ENCODE measurements around the gene OXNAD1.

Gene OXNAD1

DNA sequence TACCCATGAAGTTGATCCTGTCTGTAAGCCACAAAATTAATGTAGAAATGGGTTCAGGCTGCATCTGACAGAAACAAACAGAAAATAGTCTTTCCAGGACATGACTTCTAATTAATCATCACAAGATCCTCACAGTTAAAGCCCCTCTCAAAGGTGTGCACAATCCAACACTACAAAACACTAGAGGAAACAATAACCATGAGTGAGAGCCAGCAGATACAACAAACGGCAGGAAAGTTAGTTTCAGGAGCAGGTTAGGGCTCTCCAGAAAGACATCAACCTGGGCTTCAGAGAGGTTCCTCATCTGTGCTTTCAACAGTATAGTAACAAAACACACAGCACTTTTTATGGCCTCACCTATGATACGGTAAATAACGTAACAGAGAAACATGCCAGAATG lies 43.0 kb upstream of the OXNAD1 start:
- no CpG with 5 or more reads among the region's 3 CpGs for WGBS, 2 donors (ENCODE audit: extremely low coverage in 2 of 2, insufficient read length in 2 of 2, insufficient replicate concordance in 1 of 2)

DNA sequence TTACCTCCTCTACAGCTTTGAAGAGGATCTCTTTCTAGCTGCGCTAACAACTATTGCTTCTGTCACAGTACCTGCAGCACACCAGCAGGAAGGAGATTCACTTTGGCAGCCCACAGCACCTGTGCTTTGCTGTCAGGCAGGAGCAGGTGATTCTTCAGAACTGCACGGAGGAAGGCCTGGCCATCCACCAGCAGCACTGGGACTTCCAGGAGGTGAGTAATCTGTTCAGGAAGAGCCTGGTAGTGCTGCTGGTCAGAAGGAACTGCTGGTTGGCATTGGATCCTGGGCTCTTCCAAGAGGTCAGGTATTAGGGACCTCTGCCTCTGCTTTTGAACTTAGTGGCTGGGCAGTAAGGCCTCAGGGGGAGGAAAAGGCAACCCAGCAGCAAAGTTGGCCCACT lies 42.5 kb upstream of the OXNAD1 start:
- Histone ChIP-seq H3K18ac (ENCODE audit: low read length) (no peak overlapping the region), H2BK12ac (ENCODE audit: low read length) (no peak overlapping the region), H3K79me1 (ENCODE audit: low read depth, low read length) (no peaks in the 10 kb centered on the region), H2BK120ac (ENCODE audit: low read depth, low read length) (no peak overlapping the region), H3K9ac (ENCODE audit: low read depth, low read length, poor library complexity) (no peak overlapping the region), H3K4ac (ENCODE audit: low read length) (no peak overlapping the region), H3K9me3 (replicated peaks in 1 of 2; ENCODE audit: control insufficient read depth in 2 of 2, insufficient read depth in 1 of 2, low read depth in 1 of 2, low read length in 2 of 2) (no peaks in the 10 kb centered on the region), H2AK5ac (ENCODE audit: low read depth, low read length) (no peak overlapping the region), H4K91ac (ENCODE audit: low read depth, low read length, poor library complexity) (no peak overlapping the region), H3K27me3 (ENCODE audit: control insufficient read depth in 3 of 3, insufficient read depth in 3 of 3, low read depth in 1 of 3, low read length in 3 of 3) (peaks cover 0 to 3% (median 0%) of the 10 kb centered on the region in 3 experiments), H3K4me3 (ENCODE audit: low read length in 2 of 2) (no peak overlapping the region), H3K36me3 (replicated peaks in 1 of 2; ENCODE audit: control insufficient read depth in 2 of 2, insufficient read depth in 2 of 2, low read length in 2 of 2) (no peaks in the 10 kb centered on the region), H3K4me1 (ENCODE audit: control insufficient read depth in 2 of 2, insufficient read depth in 1 of 2, low read depth in 1 of 2, low read length in 2 of 2) (peaks cover 0 to 1% of the 10 kb centered on the region in 2 donors), H4K8ac (ENCODE audit: low read depth, low read length) (no peak overlapping the region), H3K23ac (ENCODE audit: low read depth, low read length, poor library complexity) (no peak overlapping the region), H2BK15ac (ENCODE audit: low read length) (no peak overlapping the region), H3K14ac (ENCODE audit: low read length) (no peak overlapping the region), H3K27ac (replicated peaks; ENCODE audit: low read length) (no peak overlapping the region), H2AFZ (ENCODE audit: low read length) (no peak overlapping the region), H2BK5ac (ENCODE audit: low read length) (no peak overlapping the region), H3K4me2 (ENCODE audit: insufficient read depth, low read length, poor library complexity, severe bottlenecking) (no peak overlapping the region)
- DNase-seq (ENCODE audit: low spot score) = no peak
- no CpG with 5 or more reads among the region's 2 CpGs for WGBS, 2 donors (ENCODE audit: extremely low coverage in 2 of 2, insufficient read length in 2 of 2, insufficient replicate concordance in 1 of 2)

More for the DNA sequence above, 43.0 kb upstream of the OXNAD1 start:
- H2AFZ ChIP-seq (ENCODE audit: low read length) = no peak overlapping the region
- no peaks in the 10 kb centered on the region for H3K9me3 ChIP-seq (replicated peaks in 1 of 2; ENCODE audit: control insufficient read depth in 2 of 2, insufficient read depth in 1 of 2, low read depth in 1 of 2, low read length in 2 of 2)
- H3K27me3 ChIP-seq (ENCODE audit: control insufficient read depth in 3 of 3, insufficient read depth in 3 of 3, low read depth in 1 of 3, low read length in 3 of 3) = peaks cover 0 to 3% (median 0%) of the 10 kb centered on the region in 3 experiments
- H3K18ac ChIP-seq (ENCODE audit: low read length) = no peak overlapping the region
- no peak overlapping the region for H2AK5ac ChIP-seq (ENCODE audit: low read depth, low read length)
- DNase-seq (ENCODE audit: low spot score) = no peak
- no peak overlapping the region for H4K91ac ChIP-seq (ENCODE audit: low read depth, low read length, poor library complexity)
- H3K9ac ChIP-seq (ENCODE audit: low read depth, low read length, poor library complexity) = no peak overlapping the region
- H2BK120ac ChIP-seq (ENCODE audit: low read depth, low read length) = no peak overlapping the region
- no peaks in the 10 kb centered on the region for H3K36me3 ChIP-seq (replicated peaks in 1 of 2; ENCODE audit: control insufficient read depth in 2 of 2, insufficient read depth in 2 of 2, low read length in 2 of 2)
- no peak overlapping the region for H3K14ac ChIP-seq (ENCODE audit: low read length)
- H3K79me1 ChIP-seq (ENCODE audit: low read depth, low read length) = no peaks in the 10 kb centered on the region
- H3K23ac ChIP-seq (ENCODE audit: low read depth, low read length, poor library complexity) = no peak overlapping the region
- no peak overlapping the region for H3K4me2 ChIP-seq (ENCODE audit: insufficient read depth, low read length, poor library complexity, severe bottlenecking)
- H4K8ac ChIP-seq (ENCODE audit: low read depth, low read length) = no peak overlapping the region
- no peak overlapping the region for H2BK5ac ChIP-seq (ENCODE audit: low read length)
- H2BK12ac ChIP-seq (ENCODE audit: low read length) = no peak overlapping the region
- H3K27ac ChIP-seq (replicated peaks; ENCODE audit: low read length) = no peak overlapping the region
- H2BK15ac ChIP-seq (ENCODE audit: low read length) = no peak overlapping the region
- no peaks in the 10 kb centered on the region for H3K4me1 ChIP-seq (ENCODE audit: control insufficient read depth in 2 of 2, insufficient read depth in 1 of 2, low read depth in 1 of 2, low read length in 2 of 2)
- H3K4ac ChIP-seq (ENCODE audit: low read length) = no peak overlapping the region
- H3K4me3 ChIP-seq (ENCODE audit: low read length in 2 of 2) = no peak overlapping the region

DNA sequence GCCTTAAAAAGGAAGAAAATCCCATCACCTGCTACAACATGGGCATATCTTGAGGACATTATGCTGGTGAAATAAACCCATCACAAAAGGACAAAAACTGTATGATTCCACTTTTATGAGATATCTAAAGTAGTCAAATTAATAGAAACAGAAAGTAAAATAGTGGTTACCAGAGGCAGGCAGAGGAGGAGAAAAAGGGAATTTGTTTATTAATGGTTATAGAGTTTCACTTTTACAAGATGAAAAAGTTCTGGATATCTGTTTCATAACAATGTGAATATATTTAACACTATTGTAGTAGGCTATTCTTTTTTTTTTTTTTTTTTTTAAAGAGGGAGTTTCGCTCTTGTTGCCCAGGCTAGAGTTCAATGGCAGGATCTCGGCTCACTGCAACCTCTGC lies 40.7 kb upstream of the OXNAD1 start:
- no peak for DNase-seq (ENCODE audit: low spot score)
- H3K79me1 ChIP-seq (ENCODE audit: low read depth, low read length) = no peaks in the 10 kb centered on the region

DNA sequence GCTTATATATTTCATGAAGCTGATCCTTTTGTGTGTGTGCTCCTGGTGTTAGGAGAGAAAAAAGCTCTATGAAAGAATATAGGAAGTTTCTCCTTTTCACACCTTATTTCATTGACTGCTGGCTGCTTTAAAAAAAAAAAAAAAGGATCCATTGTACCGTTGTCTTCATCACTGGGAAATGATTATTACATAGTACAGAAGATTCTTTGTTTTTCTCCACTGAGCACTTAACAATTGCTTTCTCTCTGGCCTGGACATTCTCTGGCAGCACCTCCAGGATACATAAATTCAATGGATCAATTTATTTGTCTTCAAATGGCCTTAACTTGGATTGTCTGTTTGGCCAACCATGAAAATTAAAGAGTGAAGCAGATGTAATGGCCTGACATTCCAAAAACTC lies 37.4 kb upstream of the OXNAD1 start:
- H3K4me1 ChIP-seq (ENCODE audit: control insufficient read depth in 2 of 2, insufficient read depth in 1 of 2, low read depth in 1 of 2, low read length in 2 of 2) = peaks cover 0 to 1% of the 10 kb centered on the region in 2 donors
- no peak overlapping the region for H3K27ac ChIP-seq (replicated peaks; ENCODE audit: low read length)
- no peaks in the 10 kb centered on the region for H3K79me1 ChIP-seq (ENCODE audit: low read depth, low read length)
- no peak overlapping the region for H2BK120ac ChIP-seq (ENCODE audit: low read depth, low read length)
- H2AFZ ChIP-seq (ENCODE audit: low read length) = no peak overlapping the region
- DNase-seq (ENCODE audit: low spot score) = no peak
- no peak overlapping the region for H2AK5ac ChIP-seq (ENCODE audit: low read depth, low read length)
- H4K8ac ChIP-seq (ENCODE audit: low read depth, low read length) = no peak overlapping the region
- no peak overlapping the region for H3K4ac ChIP-seq (ENCODE audit: low read length)
- no peaks in the 10 kb centered on the region for H3K9me3 ChIP-seq (replicated peaks in 1 of 2; ENCODE audit: control insufficient read depth in 2 of 2, insufficient read depth in 1 of 2, low read depth in 1 of 2, low read length in 2 of 2)
- no peak overlapping the region for H3K23ac ChIP-seq (ENCODE audit: low read depth, low read length, poor library complexity)
- H2BK12ac ChIP-seq (ENCODE audit: low read length) = no peak overlapping the region
- H3K27me3 ChIP-seq (ENCODE audit: control insufficient read depth in 3 of 3, insufficient read depth in 3 of 3, low read depth in 1 of 3, low read length in 3 of 3) = no peaks in the 10 kb centered on the region
- no peak overlapping the region for H2BK15ac ChIP-seq (ENCODE audit: low read length)
- H3K9ac ChIP-seq (ENCODE audit: low read depth, low read length, poor library complexity) = no peak overlapping the region
- no peaks in the 10 kb centered on the region for H3K36me3 ChIP-seq (replicated peaks in 1 of 2; ENCODE audit: control insufficient read depth in 2 of 2, insufficient read depth in 2 of 2, low read length in 2 of 2)
- H3K4me3 ChIP-seq (ENCODE audit: low read length in 2 of 2) = no peak overlapping the region
- WGBS, 2 donors (ENCODE audit: extremely low coverage in 2 of 2, insufficient read length in 2 of 2, insufficient replicate concordance in 1 of 2) = no CpG with 5 or more reads among the region's 1 CpG
- H3K18ac ChIP-seq (ENCODE audit: low read length) = no peak overlapping the region
- H2BK5ac ChIP-seq (ENCODE audit: low read length) = no peak overlapping the region
- H3K14ac ChIP-seq (ENCODE audit: low read length) = no peak overlapping the region
- H3K4me2 ChIP-seq (ENCODE audit: insufficient read depth, low read length, poor library complexity, severe bottlenecking) = no peak overlapping the region
- no peak overlapping the region for H4K91ac ChIP-seq (ENCODE audit: low read depth, low read length, poor library complexity)

More for the DNA sequence above, 40.7 kb upstream of the OXNAD1 start:
- Histone ChIP-seq H2BK5ac (ENCODE audit: low read length) (no peak overlapping the region), H4K91ac (ENCODE audit: low read depth, low read length, poor library complexity) (no peak overlapping the region), H3K18ac (ENCODE audit: low read length) (no peak overlapping the region), H3K23ac (ENCODE audit: low read depth, low read length, poor library complexity) (no peak overlapping the region), H3K4ac (ENCODE audit: low read length) (no peak overlapping the region), H2AK5ac (ENCODE audit: low read depth, low read length) (no peak overlapping the region), H3K9ac (ENCODE audit: low read depth, low read length, poor library complexity) (no peak overlapping the region), H3K4me2 (ENCODE audit: insufficient read depth, low read length, poor library complexity, severe bottlenecking) (no peak overlapping the region), H2BK15ac (ENCODE audit: low read length) (no peak overlapping the region), H2BK12ac (ENCODE audit: low read length) (no peak overlapping the region), H3K14ac (ENCODE audit: low read length) (no peak overlapping the region), H3K4me3 (ENCODE audit: low read length in 2 of 2) (no peak overlapping the region), H2BK120ac (ENCODE audit: low read depth, low read length) (no peak overlapping the region), H2AFZ (ENCODE audit: low read length) (no peak overlapping the region), H3K27me3 (ENCODE audit: control insufficient read depth in 3 of 3, insufficient read depth in 3 of 3, low read depth in 1 of 3, low read length in 3 of 3) (peaks cover 0 to 3% (median 0%) of the 10 kb centered on the region in 3 experiments), H3K27ac (replicated peaks; ENCODE audit: low read length) (no peak overlapping the region), H4K8ac (ENCODE audit: low read depth, low read length) (no peak overlapping the region), H3K9me3 (replicated peaks in 1 of 2; ENCODE audit: control insufficient read depth in 2 of 2, insufficient read depth in 1 of 2, low read depth in 1 of 2, low read length in 2 of 2) (no peaks in the 10 kb centered on the region), H3K36me3 (replicated peaks in 1 of 2; ENCODE audit: control insufficient read depth in 2 of 2, insufficient read depth in 2 of 2, low read length in 2 of 2) (no peaks in the 10 kb centered on the region), H3K4me1 (ENCODE audit: control insufficient read depth in 2 of 2, insufficient read depth in 1 of 2, low read depth in 1 of 2, low read length in 2 of 2) (peaks cover 0 to 1% of the 10 kb centered on the region in 2 donors)
- no CpG with 5 or more reads among the region's 2 CpGs for WGBS, 2 donors (ENCODE audit: extremely low coverage in 2 of 2, insufficient read length in 2 of 2, insufficient replicate concordance in 1 of 2)
